HEK293 (cell line): ENCODE data around the gene PPFIA1.

Source experiments
- CTCF ChIA-PET: fragments of 350-600 bp; formaldehyde crosslinking; extraction: SDS; loops from one replicate; lab custom pipeline; 2021; ENCODE audit warnings: antibody characterized with exemption; lab: Yijun Ruan, JAX
- POLR2A ChIA-PET: fragments of 300-600 bp; formaldehyde crosslinking; extraction: SDS; loops from one replicate; lab custom pipeline; 2020; ENCODE audit warnings: antibody characterized with exemption, inconsistent platforms; lab: Yijun Ruan, JAX
- H3K27ac ChIP-seq: fragments of 200-500 bp; sonication (Bioruptor generic); 2 replicates; pipeline ENCODE4 v1.5.1; 2014; ENCODE audit warnings: low read depth, low read length, control low read depth, inconsistent platforms; ENCODE audit errors: extremely low read depth
- H3K36me3 ChIP-seq, 2 experiments: fragments of 200-500 bp in 1 of 2; sonication (Bioruptor generic) in 1 of 2; 1 replicate in 1 of 2; 2 replicates in 1 of 2; pipeline ENCODE4 v1.5.1; 2014 to 2017; ENCODE audit warnings: inconsistent platforms in 2 of 2, low read length in 2 of 2; ENCODE audit not compliant: control insufficient read depth in 2 of 2, insufficient read depth in 1 of 2
- H3K4me1 ChIP-seq: fragments of 200-500 bp; sonication (Bioruptor generic); 2 replicates; pipeline ENCODE4 v1.5.1; 2014; ENCODE audit warnings: mild to moderate bottlenecking, low read length, inconsistent platforms; ENCODE audit not compliant: control insufficient read depth, insufficient read depth
- H3K4me3 ChIP-seq: 2 replicates; pipeline ENCODE4 v1.5.1; 2011; ENCODE audit warnings: low read depth, mild to moderate bottlenecking, control low read depth, low read length, moderate library complexity
- H3K9me3 ChIP-seq: fragments of 200-500 bp; sonication (Bioruptor generic); 2 replicates; pipeline ENCODE4 v1.5.1; 2014; ENCODE audit warnings: low read depth, low read length, inconsistent platforms; ENCODE audit not compliant: control insufficient read depth, insufficient read depth
- GLIS1 ChIP-seq: fragments of 450-650 bp; formaldehyde crosslinking; IDR thresholded peaks from 2 replicates; pipeline ENCODE4 v1.5.1; 2016; ENCODE audit warnings: missing biosample characterization, missing genetic modification characterization
- IKZF3 ChIP-seq: fragments of 450-650 bp; IDR thresholded peaks from 2 replicates; pipeline ENCODE4 v1.5.0; 2018; ENCODE audit warnings: missing biosample characterization, mild to moderate bottlenecking, missing genetic modification characterization, moderate library complexity
- INSM2 ChIP-seq: fragments of 450-650 bp; formaldehyde crosslinking; IDR thresholded peaks from 2 replicates; pipeline ENCODE4 v1.5.1; 2016; ENCODE audit warnings: missing biosample characterization, missing genetic modification characterization
- KLF16 ChIP-seq: fragments of 450-650 bp; formaldehyde crosslinking; IDR thresholded peaks from 2 replicates; pipeline ENCODE4 v1.5.1; 2017; ENCODE audit warnings: missing biosample characterization, missing genetic modification characterization
- MEIS1 ChIP-seq: sonication (generic); formaldehyde crosslinking; IDR thresholded peaks from 2 replicates; pipeline ENCODE4 v1.8.1; 2022; ENCODE audit warnings: missing genetic modification reagents, mild to moderate bottlenecking, borderline replicate concordance
- SALL2 ChIP-seq: fragments of 450-650 bp; formaldehyde crosslinking; IDR thresholded peaks from 2 replicates; pipeline ENCODE4 v1.5.0; 2017; ENCODE audit warnings: missing biosample characterization, mild to moderate bottlenecking, missing genetic modification characterization, borderline replicate concordance
- SETDB1 ChIP-seq: IDR thresholded peaks from one replicate; pipeline ENCODE4 v1.6.1; 2017; ENCODE audit warnings: mild to moderate bottlenecking, low read length, moderate library complexity, mixed read lengths; ENCODE audit not compliant: insufficient read length
- ZIC2 ChIP-seq: fragments of 450-650 bp; formaldehyde crosslinking; IDR thresholded peaks from 2 replicates; pipeline ENCODE4 v1.5.1; 2016; ENCODE audit warnings: missing biosample characterization, missing genetic modification characterization
- ZNF146 ChIP-seq: fragments of 450-650 bp; formaldehyde crosslinking; IDR thresholded peaks from 2 replicates; pipeline ENCODE4 v1.5.1; 2016; ENCODE audit warnings: missing biosample characterization, missing genetic modification characterization
- ZNF155 ChIP-seq: fragments of 450-650 bp; formaldehyde crosslinking; IDR thresholded peaks from 2 replicates; pipeline ENCODE4 v1.5.1; 2016; ENCODE audit warnings: missing biosample characterization, missing genetic modification characterization
- ZNF19 ChIP-seq: fragments of 450-650 bp; formaldehyde crosslinking; IDR thresholded peaks from 2 replicates; pipeline ENCODE4; 2016; ENCODE audit warnings: missing biosample characterization, missing genetic modification characterization, low read depth
- ZNF211 ChIP-seq: fragments of 450-650 bp; formaldehyde crosslinking; IDR thresholded peaks from 2 replicates; pipeline ENCODE4 v1.5.1; 2016; ENCODE audit warnings: low read depth, missing biosample characterization, missing genetic modification characterization
- ZNF239 ChIP-seq: fragments of 450-650 bp; formaldehyde crosslinking; IDR thresholded peaks from 2 replicates; pipeline ENCODE4 v1.5.1; 2016; ENCODE audit warnings: missing biosample characterization, missing genetic modification characterization
- ZNF24 ChIP-seq: fragments of 450-650 bp; formaldehyde crosslinking; IDR thresholded peaks from 2 replicates; pipeline ENCODE4 v1.5.1; 2016; ENCODE audit warnings: missing biosample characterization, missing genetic modification characterization
- ZNF248 ChIP-seq: fragments of 450-650 bp; formaldehyde crosslinking; IDR thresholded peaks from 2 replicates; pipeline ENCODE4 v1.5.1; 2017; ENCODE audit warnings: missing biosample characterization, missing genetic modification characterization
- ZNF266 ChIP-seq: fragments of 450-650 bp; formaldehyde crosslinking; IDR thresholded peaks from 2 replicates; pipeline ENCODE4 v1.5.1; 2016; ENCODE audit warnings: missing biosample characterization, missing genetic modification characterization, low read depth
- ZNF280D ChIP-seq: fragments of 450-650 bp; formaldehyde crosslinking; IDR thresholded peaks from 2 replicates; pipeline ENCODE4 v1.5.1; 2016; ENCODE audit warnings: missing biosample characterization, missing genetic modification characterization
- ZNF311 ChIP-seq: fragments of 450-650 bp; formaldehyde crosslinking; IDR thresholded peaks from 2 replicates; pipeline ENCODE4 v1.5.1; 2017; ENCODE audit warnings: missing biosample characterization, missing genetic modification characterization, borderline replicate concordance
- ZNF335 ChIP-seq: fragments of 450-650 bp; formaldehyde crosslinking; conservative IDR thresholded peaks from 2 replicates; pipeline ENCODE4 v1.5.1; 2016; ENCODE audit warnings: missing biosample characterization, missing genetic modification characterization
- ZNF391 ChIP-seq: fragments of 450-650 bp; formaldehyde crosslinking; IDR thresholded peaks from 2 replicates; pipeline ENCODE4 v1.5.1; 2016; ENCODE audit warnings: low read depth, missing biosample characterization, missing genetic modification characterization, borderline replicate concordance
- ZNF426 ChIP-seq: fragments of 450-650 bp; formaldehyde crosslinking; IDR thresholded peaks from 2 replicates; pipeline ENCODE4 v1.5.1; 2017; ENCODE audit warnings: missing biosample characterization, missing genetic modification characterization, mild to moderate bottlenecking, inconsistent platforms, moderate library complexity
- ZNF473 ChIP-seq: fragments of 450-650 bp; formaldehyde crosslinking; IDR thresholded peaks from 2 replicates; pipeline ENCODE4 v1.5.1; 2017; ENCODE audit warnings: missing biosample characterization, missing genetic modification characterization
- ZNF529 ChIP-seq: fragments of 450-650 bp; formaldehyde crosslinking; IDR thresholded peaks from 2 replicates; pipeline ENCODE4 v1.5.1; 2017; ENCODE audit warnings: missing genetic modification characterization, missing biosample characterization; ENCODE audit not compliant: insufficient replicate concordance
- ZNF561 ChIP-seq: fragments of 450-650 bp; IDR thresholded peaks from 2 replicates; pipeline ENCODE4 v1.5.1; 2018; ENCODE audit warnings: missing biosample characterization, missing genetic modification characterization, borderline replicate concordance
- ZNF623 ChIP-seq: fragments of 450-650 bp; formaldehyde crosslinking; IDR thresholded peaks from 2 replicates; pipeline ENCODE4 v1.5.1; 2016; ENCODE audit warnings: missing biosample characterization, missing genetic modification characterization
- ZNF626 ChIP-seq: fragments of 450-650 bp; sonication (Bioruptor Pico); formaldehyde crosslinking; IDR thresholded peaks from 2 replicates; pipeline ENCODE4 v1.5.1; 2018; ENCODE audit warnings: missing biosample characterization, missing genetic modification characterization, inconsistent platforms
- ZNF645 ChIP-seq: fragments of 450-650 bp; formaldehyde crosslinking; IDR thresholded peaks from 2 replicates; pipeline ENCODE4; 2016; ENCODE audit warnings: missing biosample characterization, missing genetic modification characterization
- ZNF701 ChIP-seq: fragments of 450-650 bp; formaldehyde crosslinking; IDR thresholded peaks from 2 replicates; pipeline ENCODE4 v1.5.1; 2016; ENCODE audit warnings: missing biosample characterization, missing genetic modification characterization
- ZNF747 ChIP-seq: fragments of 450-650 bp; formaldehyde crosslinking; IDR thresholded peaks from 2 replicates; pipeline ENCODE4 v1.5.1; 2016; ENCODE audit warnings: missing biosample characterization, missing genetic modification characterization
- ZNF776 ChIP-seq: fragments of 450-650 bp; formaldehyde crosslinking; IDR thresholded peaks from 2 replicates; pipeline ENCODE4 v1.5.0; 2017; ENCODE audit warnings: missing biosample characterization, missing genetic modification characterization, borderline replicate concordance
- ZNF792 ChIP-seq: fragments of 450-650 bp; formaldehyde crosslinking; IDR thresholded peaks from 2 replicates; pipeline ENCODE4 v1.5.1; 2016; ENCODE audit warnings: missing biosample characterization, missing genetic modification characterization

PPFIA1 gene

GRCh38 chr11:70313945-70314344 lies 43.5 kb downstream of the PPFIA1 start:
- POLR2A ChIA-PET = no interaction called here

GRCh38 chr11:70314730-70315129 lies 44.2 kb downstream of the PPFIA1 start:
- ChIA-PET CTCF (no interaction called here), POLR2A (no interaction called here)
- Histone ChIP-seq H3K4me1 (no peaks in the 10 kb centered on the region), H3K4me3 (no peak overlapping the region), H3K9me3 (no peaks in the 10 kb centered on the region), H3K36me3 (peaks cover 0 to 36% of the 10 kb centered on the region in 2 experiments; a peak in 2 of 3 replicates), H3K27ac (no peak overlapping the region)
- TF ChIP-seq ZNF645 (no peak), ZNF280D (tag by site-specific recombination) (no peak), ZIC2 (tag by site-specific recombination) (no peak), ZNF24 (tag by site-specific recombination) (no peak), IKZF3 (tag by site-specific recombination) (no peak), ZNF335 (tag by site-specific recombination) (no peak), ZNF146 (tag by site-specific recombination) (no peak), INSM2 (tag by site-specific recombination) (no peak), ZNF473 (tag by site-specific recombination) (no peak), ZNF239 (tag by site-specific recombination) (no peak), ZNF776 (no peak), ZNF391 (no peak), MEIS1 (no peak), ZNF311 (tag by site-specific recombination) (no peak), ZNF529 (tag by site-specific recombination) (no peak)

More at GRCh38 chr11:70313945-70314344, 43.5 kb downstream of the PPFIA1 start:
- TF ChIP-seq SALL2 (tag by site-specific recombination) = no peak
- TF ChIP-seq GLIS1 (tag by site-specific recombination) = no peak
- no peak for TF ChIP-seq SETDB1
- no peak for TF ChIP-seq ZNF426 (tag by site-specific recombination)
- TF ChIP-seq ZNF626 (tag by site-specific recombination) = no peak
- TF ChIP-seq ZNF747 = no peak
- TF ChIP-seq ZNF248 (tag by site-specific recombination) = no peak
- no peak for TF ChIP-seq KLF16 (tag by site-specific recombination)
- no peak for TF ChIP-seq ZNF792 (tag by site-specific recombination)
- TF ChIP-seq ZNF701 (tag by site-specific recombination) = no peak
- no peak for TF ChIP-seq ZNF19 (tag by site-specific recombination)
- TF ChIP-seq ZNF335 (tag by site-specific recombination) = no peak
- no peak for TF ChIP-seq ZNF645
- no peak for TF ChIP-seq ZNF561 (tag by site-specific recombination)
- no peak for TF ChIP-seq ZNF623 (tag by site-specific recombination)
- no peak for TF ChIP-seq ZNF211
- no peak for TF ChIP-seq ZNF155 (tag by site-specific recombination)
- no peak for TF ChIP-seq ZNF266 (tag by site-specific recombination)
- CTCF ChIA-PET = no interaction called here
- no peak overlapping the region for H3K27ac ChIP-seq
- peaks cover 0 to 28% of the 10 kb centered on the region in 2 experiments; a peak in 2 of 3 replicates for H3K36me3 ChIP-seq
- H3K4me1 ChIP-seq = no peaks in the 10 kb centered on the region
- H3K4me3 ChIP-seq = no peak overlapping the region
- no peaks in the 10 kb centered on the region for H3K9me3 ChIP-seq
